ENCODE measurements around the gene R3HCC1L.

DNA sequence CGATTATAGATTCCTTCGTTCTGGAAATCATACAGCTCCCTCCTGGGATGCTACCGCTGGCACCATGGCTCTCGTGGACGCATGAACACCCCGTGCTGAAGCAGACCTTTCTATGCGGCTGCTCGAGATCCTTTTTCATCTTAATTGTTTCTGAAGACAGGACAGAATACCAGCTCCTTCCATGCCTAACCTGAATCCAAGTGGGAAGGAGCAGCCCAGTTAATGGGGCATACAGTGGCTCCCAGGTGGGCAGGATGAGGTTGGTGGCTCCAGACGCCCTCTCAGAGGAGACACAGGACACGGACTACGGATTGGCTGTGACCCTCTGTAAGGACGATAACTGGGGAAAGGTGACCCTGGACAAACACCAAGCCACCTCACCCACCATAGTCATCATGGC, 152.0 kb downstream of the R3HCC1L start:
- TF ChIP-seq, protein P1, sequence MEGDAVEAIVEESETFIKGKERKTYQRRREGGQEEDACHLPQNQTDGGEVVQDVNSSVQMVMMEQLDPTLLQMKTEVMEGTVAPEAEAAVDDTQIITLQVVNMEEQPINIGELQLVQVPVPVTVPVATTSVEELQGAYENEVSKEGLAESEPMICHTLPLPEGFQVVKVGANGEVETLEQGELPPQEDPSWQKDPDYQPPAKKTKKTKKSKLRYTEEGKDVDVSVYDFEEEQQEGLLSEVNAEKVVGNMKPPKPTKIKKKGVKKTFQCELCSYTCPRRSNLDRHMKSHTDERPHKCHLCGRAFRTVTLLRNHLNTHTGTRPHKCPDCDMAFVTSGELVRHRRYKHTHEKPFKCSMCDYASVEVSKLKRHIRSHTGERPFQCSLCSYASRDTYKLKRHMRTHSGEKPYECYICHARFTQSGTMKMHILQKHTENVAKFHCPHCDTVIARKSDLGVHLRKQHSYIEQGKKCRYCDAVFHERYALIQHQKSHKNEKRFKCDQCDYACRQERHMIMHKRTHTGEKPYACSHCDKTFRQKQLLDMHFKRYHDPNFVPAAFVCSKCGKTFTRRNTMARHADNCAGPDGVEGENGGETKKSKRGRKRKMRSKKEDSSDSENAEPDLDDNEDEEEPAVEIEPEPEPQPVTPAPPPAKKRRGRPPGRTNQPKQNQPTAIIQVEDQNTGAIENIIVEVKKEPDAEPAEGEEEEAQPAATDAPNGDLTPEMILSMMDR (IDR thresholded peaks at IDR 0.05), result no peak
- no peak for TF ChIP-seq EZH2 (IDR thresholded peaks at IDR 0.05; ENCODE audit: borderline replicate concordance, insufficient read depth, low read depth, low read length, poor library complexity, severe bottlenecking)
